GM20431 (cell line): Measurements from ENCODE around the gene APOC1.
"Not testable (repeated sequence)": the region's sequence is repeated elsewhere in the genome, so short reads cannot be mapped to it uniquely, and the experiment has no call there.

Experiments used
- in situ Hi-C: fragments of 300-500 bp; cut with MseI, MboI; formaldehyde crosslinking; loops from one replicate; pipeline ENCODE4 v1.15.0; 2020; ENCODE audit warnings: low sequenced_read_pairs; ENCODE audit not compliant: unreplicated experiment

The APOC1 gene

DNA sequence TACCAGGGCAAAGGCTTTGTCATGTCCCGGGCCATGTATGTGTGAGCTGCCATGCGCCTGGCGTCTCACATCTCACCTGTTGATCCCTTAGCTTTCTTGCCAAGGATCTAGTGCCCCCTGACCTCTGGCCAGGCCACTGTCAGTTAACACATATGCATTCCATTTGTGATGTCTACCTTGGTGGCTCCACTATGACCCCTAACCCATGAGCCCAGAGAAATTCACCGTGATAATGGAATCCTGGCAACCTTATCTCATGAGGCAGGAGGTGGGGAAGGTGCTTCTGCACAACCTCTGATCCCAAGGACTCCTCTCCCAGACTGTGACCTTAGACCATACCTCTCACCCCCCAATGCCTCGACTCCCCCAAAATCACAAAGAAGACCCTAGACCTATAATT, 26.1 kb upstream of the APOC1 start:
- in situ Hi-C loops = not testable (repeated sequence)

DNA sequence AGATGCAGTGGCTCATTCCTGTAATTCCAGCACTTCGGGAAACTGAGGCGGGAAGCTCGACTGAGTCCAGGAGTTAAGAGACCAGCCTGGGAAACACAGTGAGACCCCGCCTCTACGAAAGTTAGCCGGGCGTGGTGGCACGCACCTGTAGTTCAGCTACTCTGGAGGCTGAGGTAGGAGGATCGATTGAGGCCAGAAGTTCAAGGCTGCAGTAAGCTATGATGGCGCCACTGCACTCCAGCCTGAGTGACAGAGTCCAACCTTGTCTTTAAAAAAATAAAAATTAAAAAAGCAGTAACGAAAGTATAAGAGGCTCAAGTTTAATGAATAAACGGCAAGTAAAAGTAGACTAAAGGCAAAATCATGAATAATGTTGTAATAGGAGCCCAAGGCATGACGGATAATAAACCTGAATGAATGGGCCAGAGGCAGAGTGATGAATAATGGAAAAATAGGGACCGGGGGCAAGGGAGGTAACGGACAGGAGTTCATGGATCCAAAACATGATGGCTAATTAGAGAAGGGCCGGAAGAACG, 24.5 kb upstream of the APOC1 start:
- in situ Hi-C loops = no loop called here

DNA sequence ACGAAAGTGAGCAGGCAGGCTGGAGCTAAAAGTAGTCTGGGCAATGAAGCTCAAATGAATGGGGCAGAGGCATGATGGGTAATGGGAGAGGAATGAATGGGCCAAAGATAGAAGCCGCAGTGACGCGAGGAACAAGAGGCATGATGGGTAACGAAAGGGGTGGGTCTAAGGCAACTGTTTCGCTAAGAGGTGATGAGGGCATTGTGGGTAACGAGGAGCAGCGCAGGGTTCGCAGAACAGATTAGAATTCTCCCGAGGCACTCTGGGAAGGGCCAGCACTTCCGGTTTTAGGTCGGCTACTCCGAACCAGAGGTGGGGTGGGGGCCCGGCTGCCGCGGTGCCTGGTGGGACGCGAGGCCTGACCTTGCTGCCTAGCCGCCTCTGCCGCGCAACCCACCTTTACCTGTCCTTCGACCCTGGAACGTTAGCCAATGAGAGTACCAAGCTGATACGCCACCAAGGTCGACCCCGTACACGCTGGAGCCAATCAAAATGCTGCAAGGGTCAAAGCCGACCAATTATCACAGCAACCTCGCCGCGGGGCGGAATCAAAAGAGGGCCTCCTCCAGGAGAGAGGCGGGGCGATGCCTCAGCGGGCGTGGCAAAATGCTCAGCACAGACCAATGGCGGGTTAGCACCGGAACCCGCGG, 23.9 kb upstream of the APOC1 start:
- in situ Hi-C loops = no loop called here

DNA sequence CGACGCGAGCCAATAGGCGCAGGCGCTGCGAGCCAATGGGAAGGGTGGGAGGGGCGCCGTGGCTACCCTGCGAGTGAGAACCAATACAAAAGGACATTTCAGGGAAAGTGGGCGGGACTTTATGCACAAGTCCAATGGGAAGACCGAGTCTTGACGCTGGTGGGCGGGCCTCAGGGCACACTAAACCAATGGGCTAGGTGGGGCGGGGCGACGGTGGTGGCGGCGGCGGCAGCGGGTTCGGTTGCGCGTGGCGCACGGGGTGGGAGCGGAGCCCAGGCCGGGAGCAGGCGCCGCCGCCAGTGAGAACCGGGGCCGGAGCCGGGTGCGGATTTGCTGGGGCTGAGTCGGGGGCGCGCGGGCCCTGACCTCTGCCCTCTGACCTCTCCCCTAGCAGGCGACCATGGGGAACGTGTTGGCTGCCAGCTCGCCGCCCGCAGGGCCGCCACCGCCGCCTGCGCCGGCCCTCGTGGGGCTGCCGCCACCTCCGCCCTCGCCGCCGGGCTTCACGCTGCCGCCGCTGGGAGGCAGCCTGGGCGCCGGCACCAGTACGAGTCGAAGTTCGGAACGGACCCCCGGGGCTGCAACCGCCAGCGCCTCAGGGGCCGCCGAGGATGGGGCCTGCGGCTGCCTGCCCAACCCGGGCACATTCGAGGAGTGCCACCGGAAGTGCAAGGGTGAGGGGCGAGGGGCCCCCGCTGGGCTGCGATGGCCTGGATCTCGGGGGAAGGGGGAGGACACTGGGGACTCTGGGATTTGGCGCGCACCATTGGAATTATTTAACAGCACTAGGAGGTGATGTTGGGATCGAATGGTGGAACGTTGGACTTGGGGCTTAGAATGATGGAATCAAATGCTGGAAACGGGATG, 23.2 kb upstream of the APOC1 start, which contains the start of gene TOMM40:
TOMM40 (plus strand) TSS at position 239 of the 867 bp plus-strand sequence; CDS start at position 401, 162 bp downstream.
- in situ Hi-C loops = no loop called here

DNA sequence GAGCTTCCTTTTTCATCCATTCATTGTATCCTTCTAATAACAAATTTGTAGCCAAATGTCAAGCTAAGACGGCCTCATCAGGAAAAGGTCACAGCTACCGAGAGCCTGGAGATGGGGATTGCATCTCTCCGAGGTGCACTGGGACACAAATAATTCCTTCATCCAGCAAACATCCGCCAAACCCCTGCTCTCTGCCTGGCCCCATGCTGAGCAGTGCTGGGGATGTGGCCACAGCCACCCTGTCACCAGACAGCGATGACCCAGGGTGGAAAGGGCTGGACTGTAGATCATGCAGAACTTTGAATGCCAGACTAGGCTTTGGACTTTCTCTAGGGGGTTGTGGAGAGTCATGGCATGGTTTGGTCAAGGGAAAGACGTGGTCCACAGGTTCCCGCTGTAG, 21.5 kb upstream of the APOC1 start:
- in situ Hi-C loops = no loop called here

DNA sequence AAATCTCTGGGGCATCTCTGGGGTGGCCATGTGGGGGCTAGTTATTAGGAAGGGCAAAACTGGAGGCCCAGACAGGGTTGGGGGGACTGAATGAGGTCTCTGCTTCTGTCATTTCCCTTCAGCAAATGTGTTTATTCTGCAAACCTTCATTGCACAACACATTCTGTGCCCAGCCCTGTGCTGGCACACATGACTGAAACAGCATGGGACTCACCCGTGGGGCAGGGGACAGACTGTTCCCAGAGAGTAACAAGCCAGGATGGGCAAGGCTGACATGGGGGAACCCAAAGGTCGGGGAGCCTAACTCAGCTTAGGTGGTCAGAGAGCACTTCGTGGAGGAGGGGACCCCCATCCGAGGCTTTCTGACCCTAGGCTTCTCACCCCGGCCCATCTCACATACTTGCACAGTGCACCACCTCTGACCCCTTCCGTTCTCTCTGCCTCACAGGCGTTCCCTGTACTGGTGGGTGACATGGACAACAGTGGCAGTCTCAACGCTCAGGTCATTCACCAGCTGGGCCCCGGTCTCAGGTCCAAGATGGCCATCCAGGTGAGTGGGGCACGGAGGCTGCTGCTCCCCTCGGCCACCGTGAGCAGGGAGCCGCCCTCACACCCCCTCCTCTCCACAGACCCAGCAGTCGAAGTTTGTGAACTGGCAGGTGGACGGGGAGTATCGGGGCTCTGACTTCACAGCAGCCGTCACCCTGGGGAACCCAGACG, 20.9 kb upstream of the APOC1 start:
- in situ Hi-C loops = no loop called here

DNA sequence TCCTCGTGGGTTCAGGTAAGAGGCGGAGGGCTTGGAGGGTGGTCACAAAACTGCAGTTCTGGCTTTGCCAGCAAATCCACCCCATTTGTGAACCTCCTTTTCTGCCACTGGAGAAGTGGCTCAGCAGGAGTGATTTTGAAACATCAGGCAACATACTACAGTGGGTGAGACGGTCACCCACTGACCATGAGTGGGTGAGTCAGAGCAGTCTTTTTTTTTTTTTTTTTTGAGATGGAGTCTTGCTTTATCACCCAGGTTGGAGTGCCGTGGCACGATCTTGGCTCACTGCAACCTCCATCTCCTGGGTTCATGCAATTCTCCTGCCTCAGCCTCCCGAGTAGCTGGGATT, 20.4 kb upstream of the APOC1 start:
- in situ Hi-C loops = no loop called here

DNA sequence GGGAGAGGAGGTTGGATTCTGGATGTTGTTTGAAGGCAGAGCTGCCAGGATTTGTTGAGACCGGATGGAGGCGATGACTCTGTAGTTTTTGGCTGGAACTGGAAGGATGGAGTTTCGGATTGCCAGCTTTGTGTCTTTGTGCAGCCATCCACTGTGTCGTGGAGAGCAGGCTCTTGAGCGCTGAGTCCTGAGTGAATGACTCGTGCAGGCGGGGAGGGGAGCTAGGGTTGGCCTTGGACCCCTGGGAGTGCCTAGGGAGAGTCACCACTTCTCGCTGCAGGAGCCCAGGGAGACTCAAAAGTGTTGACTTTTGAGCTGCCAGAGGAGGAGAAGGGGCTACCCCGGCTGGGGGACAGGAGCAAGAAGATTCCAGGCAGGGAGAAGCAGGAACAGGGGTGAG, 19.5 kb upstream of the APOC1 start:
- in situ Hi-C loops = no loop called here

DNA sequence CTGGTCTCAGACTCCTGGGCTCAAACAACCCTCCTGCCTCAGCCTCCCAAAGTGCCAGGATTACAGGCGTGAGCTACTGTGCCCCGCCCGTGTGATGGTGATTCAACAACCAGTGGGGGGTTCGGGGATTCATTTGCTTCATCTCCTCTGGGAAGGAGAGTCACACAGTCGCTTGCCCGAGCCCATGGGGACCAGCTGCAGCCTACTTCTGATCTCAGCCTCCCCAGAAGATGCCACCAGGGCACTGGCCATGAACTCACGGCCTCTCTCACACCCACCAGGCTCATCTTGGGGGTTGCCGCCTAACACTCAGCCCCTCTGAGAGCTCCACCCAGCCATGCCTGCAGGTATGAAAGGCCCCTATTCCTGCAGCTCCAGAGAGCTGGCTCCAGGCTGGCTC, 16.6 kb upstream of the APOC1 start:
- in situ Hi-C loops = no loop called here

DNA sequence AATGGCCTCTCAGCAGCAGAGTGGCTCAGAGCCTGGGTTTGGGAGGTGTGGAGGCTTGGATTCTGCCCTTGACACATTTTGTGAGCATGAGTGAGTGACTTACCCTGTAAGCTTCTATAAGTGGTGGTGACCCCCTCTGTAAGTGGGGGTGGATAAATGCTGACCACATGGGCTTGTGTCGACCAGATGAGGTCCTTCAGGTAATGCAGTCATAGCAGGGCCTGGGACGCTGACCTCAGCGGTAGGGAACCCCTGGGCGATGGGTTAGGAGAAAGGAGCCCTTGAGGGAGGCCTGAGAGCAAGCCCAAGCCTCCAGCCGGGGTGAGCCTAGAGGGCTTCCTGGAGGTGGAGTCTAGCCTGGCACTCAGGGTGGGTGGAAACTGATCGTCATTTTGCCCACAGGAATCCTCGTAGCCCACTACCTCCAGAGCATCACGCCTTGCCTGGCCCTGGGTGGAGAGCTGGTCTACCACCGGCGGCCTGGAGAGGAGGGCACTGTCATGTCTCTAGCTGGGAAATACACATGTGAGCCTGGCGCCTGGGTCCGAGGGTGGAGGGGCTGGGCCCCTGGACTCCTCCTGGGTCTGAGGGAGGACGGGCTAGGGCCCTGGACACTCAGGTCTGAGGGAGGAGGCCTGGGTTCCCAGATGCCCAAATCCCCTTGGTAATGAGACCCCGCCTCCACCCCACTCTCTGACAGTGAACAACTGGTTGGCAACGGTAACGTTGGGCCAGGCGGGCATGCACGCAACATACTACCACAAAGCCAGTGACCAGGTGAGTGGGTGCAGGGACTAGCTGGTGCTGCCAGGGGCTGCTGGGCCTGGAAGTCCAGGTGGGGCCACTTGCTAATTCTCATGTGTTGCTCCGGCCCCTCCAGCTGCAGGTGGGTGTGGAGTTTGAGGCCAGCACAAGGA, 13.8 kb upstream of the APOC1 start:
- in situ Hi-C loops = loop anchor here (10.0 kb wide), 1 partner anchor 54 kb away; the partner anchor contains the start of gene CLPTM1

DNA sequence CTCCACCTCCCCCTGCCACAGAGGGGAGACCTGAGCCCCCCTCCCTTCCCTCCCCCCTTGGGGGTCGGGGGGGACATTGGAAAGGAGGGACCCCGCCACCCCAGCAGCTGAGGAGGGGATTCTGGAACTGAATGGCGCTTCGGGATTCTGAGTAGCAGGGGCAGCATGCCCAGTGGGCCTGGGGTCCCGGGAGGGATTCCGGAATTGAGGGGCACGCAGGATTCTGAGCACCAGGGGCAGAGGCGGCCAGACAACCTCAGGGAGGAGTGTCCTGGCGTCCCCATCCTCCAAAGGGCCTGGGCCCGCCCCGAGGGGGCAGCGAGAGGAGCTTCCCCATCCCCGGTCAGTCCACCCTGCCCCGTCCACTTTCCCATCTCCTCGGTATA, 11.2 kb upstream of the APOC1 start:
- in situ Hi-C loops = loop anchor here (10.0 kb wide), 1 partner anchor 52 kb away; the partner anchor contains the start of gene CLPTM1

DNA sequence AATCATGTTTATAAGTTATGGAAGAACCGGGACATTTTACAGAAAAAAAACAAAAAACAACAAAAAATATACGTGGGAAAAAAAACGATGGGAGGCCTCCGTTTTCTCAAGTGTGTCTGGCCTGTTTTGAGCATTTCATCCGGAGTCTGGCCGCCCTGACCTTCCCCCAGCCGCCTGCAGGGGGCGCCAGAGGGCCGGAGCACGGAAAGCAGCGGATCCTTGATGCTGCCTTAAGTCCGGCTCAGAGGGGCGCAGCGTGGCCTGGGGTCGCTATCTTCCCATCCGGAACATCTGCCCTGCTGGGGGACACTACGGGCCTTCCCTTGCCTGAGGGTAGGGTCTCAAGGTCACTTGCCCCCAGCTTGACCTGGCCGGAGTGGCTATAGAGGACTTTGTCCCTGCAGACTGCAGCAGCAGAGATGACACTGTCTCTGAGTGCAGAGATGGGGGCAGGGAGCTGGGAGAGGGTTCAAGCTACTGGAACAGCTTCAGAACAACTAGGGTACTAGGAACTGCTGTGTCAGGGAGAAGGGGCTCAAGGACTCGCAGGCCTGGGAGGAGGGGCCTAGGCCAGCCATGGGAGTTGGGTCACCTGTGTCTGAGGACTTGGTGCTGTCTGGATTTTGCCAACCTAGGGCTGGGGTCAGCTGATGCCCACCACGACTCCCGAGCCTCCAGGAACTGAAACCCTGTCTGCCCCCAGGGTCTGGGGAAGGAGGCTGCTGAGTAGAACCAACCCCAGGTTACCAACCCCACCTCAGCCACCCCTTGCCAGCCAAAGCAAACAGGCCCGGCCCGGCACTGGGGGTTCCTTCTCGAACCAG, 10.6 kb upstream of the APOC1 start:
- in situ Hi-C loops = loop anchor here (10.0 kb wide), 1 partner anchor 51 kb away; the partner anchor contains the start of gene CLPTM1

DNA sequence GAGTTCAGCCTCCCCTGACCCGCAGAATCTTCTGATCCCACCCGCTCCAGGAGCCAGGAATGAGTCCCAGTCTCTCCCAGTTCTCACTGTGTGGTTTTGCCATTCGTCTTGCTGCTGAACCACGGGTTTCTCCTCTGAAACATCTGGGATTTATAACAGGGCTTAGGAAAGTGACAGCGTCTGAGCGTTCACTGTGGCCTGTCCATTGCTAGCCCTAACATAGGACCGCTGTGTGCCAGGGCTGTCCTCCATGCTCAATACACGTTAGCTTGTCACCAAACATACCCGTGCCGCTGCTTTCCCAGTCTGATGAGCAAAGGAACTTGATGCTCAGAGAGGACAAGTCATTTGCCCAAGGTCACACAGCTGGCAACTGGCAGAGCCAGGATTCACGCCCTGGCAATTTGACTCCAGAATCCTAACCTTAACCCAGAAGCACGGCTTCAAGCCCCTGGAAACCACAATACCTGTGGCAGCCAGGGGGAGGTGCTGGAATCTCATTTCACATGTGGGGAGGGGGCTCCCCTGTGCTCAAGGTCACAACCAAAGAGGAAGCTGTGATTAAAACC, 9.9 kb upstream of the APOC1 start:
- in situ Hi-C loops = loop anchor here (10.0 kb wide), 1 partner anchor 50 kb away; the partner anchor contains the start of gene CLPTM1

DNA sequence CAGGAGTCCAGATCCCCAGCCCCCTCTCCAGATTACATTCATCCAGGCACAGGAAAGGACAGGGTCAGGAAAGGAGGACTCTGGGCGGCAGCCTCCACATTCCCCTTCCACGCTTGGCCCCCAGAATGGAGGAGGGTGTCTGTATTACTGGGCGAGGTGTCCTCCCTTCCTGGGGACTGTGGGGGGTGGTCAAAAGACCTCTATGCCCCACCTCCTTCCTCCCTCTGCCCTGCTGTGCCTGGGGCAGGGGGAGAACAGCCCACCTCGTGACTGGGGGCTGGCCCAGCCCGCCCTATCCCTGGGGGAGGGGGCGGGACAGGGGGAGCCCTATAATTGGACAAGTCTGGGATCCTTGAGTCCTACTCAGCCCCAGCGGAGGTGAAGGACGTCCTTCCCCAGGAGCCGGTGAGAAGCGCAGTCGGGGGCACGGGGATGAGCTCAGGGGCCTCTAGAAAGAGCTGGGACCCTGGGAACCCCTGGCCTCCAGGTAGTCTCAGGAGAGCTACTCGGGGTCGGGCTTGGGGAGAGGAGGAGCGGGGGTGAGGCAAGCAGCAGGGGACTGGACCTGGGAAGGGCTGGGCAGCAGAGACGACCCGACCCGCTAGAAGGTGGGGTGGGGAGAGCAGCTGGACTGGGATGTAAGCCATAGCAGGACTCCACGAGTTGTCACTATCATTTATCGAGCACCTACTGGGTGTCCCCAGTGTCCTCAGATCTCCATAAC, 8.8 kb upstream of the APOC1 start, which contains the start of gene APOE:
APOE (plus strand) TSS at position 360 of the 724 bp plus-strand sequence. CDS start 829 bp downstream, outside the sequence.
- in situ Hi-C loops = loop anchor here (10.0 kb wide), 1 partner anchor 49 kb away; the partner anchor contains the start of gene CLPTM1

DNA sequence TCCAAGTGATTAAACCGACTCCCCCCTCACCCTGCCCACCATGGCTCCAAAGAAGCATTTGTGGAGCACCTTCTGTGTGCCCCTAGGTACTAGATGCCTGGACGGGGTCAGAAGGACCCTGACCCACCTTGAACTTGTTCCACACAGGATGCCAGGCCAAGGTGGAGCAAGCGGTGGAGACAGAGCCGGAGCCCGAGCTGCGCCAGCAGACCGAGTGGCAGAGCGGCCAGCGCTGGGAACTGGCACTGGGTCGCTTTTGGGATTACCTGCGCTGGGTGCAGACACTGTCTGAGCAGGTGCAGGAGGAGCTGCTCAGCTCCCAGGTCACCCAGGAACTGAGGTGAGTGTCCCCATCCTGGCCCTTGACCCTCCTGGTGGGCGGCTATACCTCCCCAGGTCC, 6.8 kb upstream of the APOC1 start:
- in situ Hi-C loops = loop anchor here (10.0 kb wide), 1 partner anchor 47 kb away; the partner anchor contains the start of gene CLPTM1

DNA sequence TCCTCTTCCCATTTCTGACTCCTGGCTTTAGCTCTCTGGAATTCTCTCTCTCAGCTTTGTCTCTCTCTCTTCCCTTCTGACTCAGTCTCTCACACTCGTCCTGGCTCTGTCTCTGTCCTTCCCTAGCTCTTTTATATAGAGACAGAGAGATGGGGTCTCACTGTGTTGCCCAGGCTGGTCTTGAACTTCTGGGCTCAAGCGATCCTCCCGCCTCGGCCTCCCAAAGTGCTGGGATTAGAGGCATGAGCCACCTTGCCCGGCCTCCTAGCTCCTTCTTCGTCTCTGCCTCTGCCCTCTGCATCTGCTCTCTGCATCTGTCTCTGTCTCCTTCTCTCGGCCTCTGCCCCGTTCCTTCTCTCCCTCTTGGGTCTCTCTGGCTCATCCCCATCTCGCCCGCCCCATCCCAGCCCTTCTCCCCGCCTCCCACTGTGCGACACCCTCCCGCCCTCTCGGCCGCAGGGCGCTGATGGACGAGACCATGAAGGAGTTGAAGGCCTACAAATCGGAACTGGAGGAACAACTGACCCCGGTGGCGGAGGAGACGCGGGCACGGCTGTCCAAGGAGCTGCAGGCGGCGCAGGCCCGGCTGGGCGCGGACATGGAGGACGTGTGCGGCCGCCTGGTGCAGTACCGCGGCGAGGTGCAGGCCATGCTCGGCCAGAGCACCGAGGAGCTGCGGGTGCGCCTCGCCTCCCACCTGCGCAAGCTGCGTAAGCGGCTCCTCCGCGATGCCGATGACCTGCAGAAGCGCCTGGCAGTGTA, 6.2 kb upstream of the APOC1 start:
- in situ Hi-C loops = loop anchor here (10.0 kb wide), 1 partner anchor 47 kb away; the partner anchor contains the start of gene CLPTM1
